SKM-1 treated with dmso at 0.1 percent for 144 hours (cell line): Measurements from ENCODE around the gene GAK.

Experiments
- DNase-seq: peaks from one replicate; lab custom pipeline; 2025; ENCODE audit not compliant: unreplicated experiment; lab: John Stamatoyannopoulos, UW

Gene GAK

GRCh38 chr4:909131-909571, 23.0 kb downstream of the GAK start:
- DNase-seq: no peak

GRCh38 chr4:907691-908425, 24.3 kb downstream of the GAK start:
- no peak for DNase-seq

- no peak for DNase-seq
These were observed 25.1 kb downstream of the GAK start for GRCh38 chr4:907103-907400.

GRCh38 chr4:906339-907102, 25.6 kb downstream of the GAK start:
- DNase-seq: no peak

- DNase-seq: no peak
These were observed 26.4 kb downstream of the GAK start for GRCh38 chr4:905485-906338.

GRCh38 chr4:903066-904046, 28.8 kb downstream of the GAK start:
- no peak for DNase-seq

GRCh38 chr4:901192-901910, 30.8 kb downstream of the GAK start:
- no peak for DNase-seq

GRCh38 chr4:900721-901120, 31.4 kb downstream of the GAK start:
- no peak for DNase-seq

- no peak for DNase-seq
These were observed 32.0 kb downstream of the GAK start for GRCh38 chr4:900073-900472.

GRCh38 chr4:899556-899906, 32.6 kb downstream of the GAK start:
- no peak for DNase-seq

GRCh38 chr4:898869-899555, 33.1 kb downstream of the GAK start:
- no peak for DNase-seq

- no peak for DNase-seq
These were observed 34.0 kb downstream of the GAK start for GRCh38 chr4:898123-898522.

- no peak for DNase-seq
These were observed 35.5 kb downstream of the GAK start for GRCh38 chr4:896630-897029.

- DNase-seq: no peak
These were observed 35.9 kb downstream of the GAK start for GRCh38 chr4:896216-896615.

GRCh38 chr4:895596-895995, 36.5 kb downstream of the GAK start:
- DNase-seq: no peak

GRCh38 chr4:893995-894705, 38.0 kb downstream of the GAK start:
- no peak for DNase-seq

GRCh38 chr4:893276-893994, 38.7 kb downstream of the GAK start:
- DNase-seq: no peak

GRCh38 chr4:892780-893179, 39.3 kb downstream of the GAK start:
- DNase-seq: no peak
